Gastrocnemius medialis (tissue), 4 donors: ENCODE data around the gene PEMT. TPM values are rescaled to one million over a fixed set of nuclear protein-coding genes. Genes with fewer than 3 reads are reported as not detected.

Source experiments
- ATAC-seq, 2 donors: fragments of 150-250 bp; one replicate each; pipeline ENCODE4 v1.9.1; 2016
- DNase-seq, 2 donors: peaks; one replicate each; pipeline ENCODE4 v3.0.0-alpha.2; 2019
- H3K27ac ChIP-seq, 4 donors: fragments of 200-600 bp; sonication (generic); 1 replicate in 1 of 4; 2 replicates in 3 of 4; pipeline ENCODE4 v1.5.1; 2016 to 2018; ENCODE audit warnings: mild to moderate bottlenecking in 2 of 4, moderate library complexity in 1 of 4
- H3K27me3 ChIP-seq, 3 donors: fragments of 200-600 bp; sonication (generic) in 2 of 3; 1 replicate in 1 of 3; 2 replicates in 2 of 3; pipeline versions ENCODE4 v1.5.1 to v1.6.0; 2016 to 2019; ENCODE audit warnings: mild to moderate bottlenecking in 1 of 3, moderate library complexity in 1 of 3
- H3K36me3 ChIP-seq, 2 donors: fragments of 200-600 bp; sonication (generic) in 1 of 2; one replicate each; pipeline ENCODE4 v1.5.1; 2017 to 2018
- H3K4me1 ChIP-seq, 2 donors: fragments of 200-600 bp; sonication (generic) in 1 of 2; one replicate each; pipeline ENCODE4 v1.5.1; 2016 to 2017; ENCODE audit warnings: mild to moderate bottlenecking in 2 of 2
- H3K4me3 ChIP-seq, 4 donors: fragments of 200-600 bp; sonication (generic) in 3 of 4; 1 replicate in 1 of 4; 2 replicates in 3 of 4; pipeline ENCODE4 v1.5.1; 2016 to 2019; ENCODE audit warnings: mild to moderate bottlenecking in 2 of 4
- H3K9me3 ChIP-seq, 3 donors: fragments of 200-600 bp; sonication (generic) in 2 of 3; 1 replicate in 1 of 3; 2 replicates in 2 of 3; pipeline ENCODE4 v1.5.1; 2016 to 2019
- POLR2A ChIP-seq, 2 donors: fragments of 450-650 bp; IDR thresholded peaks; one replicate each; pipeline ENCODE4 v1.6.1; 2017; ENCODE audit warnings: antibody characterized with exemption in 2 of 2, mild to moderate bottlenecking in 2 of 2, moderate library complexity in 2 of 2
- in situ Hi-C, 4 donors: fragments of 200-750 bp; cut with MboI; loops; one replicate each; pipeline versions ENCODE4 v1.15.0 to v1.8.0; 2017; ENCODE audit warnings: low sequenced_read_pairs in 4 of 4
- intact Hi-C: fragments of 100-400 bp; cut with DNase I; formaldehyde crosslinking; loops from one replicate; pipeline ENCODE4 v1.15.1; 2023; ENCODE audit warnings: low total_unique reads
- total RNA-seq, 4 donors: library from RNA; depleted of rRNA; stranded (reverse); fragments of >200 nt; gene quantifications; one replicate each; pipeline versions ENCODE4 v1.1.0 to v1.2.3, GENCODE V29; 2016
- TF ChIP-seq, protein P1 (sequence below), 5 experiments: fragments of 450-650 bp in 3 of 5; fragments of 200-600 bp in 2 of 5; sonication (generic) in 2 of 5; IDR thresholded peaks in 4 of 5; conservative IDR thresholded peaks in 1 of 5; 1 replicate in 4 of 5; 2 replicates in 1 of 5; pipeline ENCODE4 v1.5.1; 2016 to 2019; ENCODE audit warnings: antibody characterized with exemption in 5 of 5, mild to moderate bottlenecking in 3 of 5, moderate library complexity in 3 of 5

The PEMT gene
- total RNA-seq, 4 donors from 2014 or later, result 32.8 to 48.2 (median 34.2) TPM

DNA sequence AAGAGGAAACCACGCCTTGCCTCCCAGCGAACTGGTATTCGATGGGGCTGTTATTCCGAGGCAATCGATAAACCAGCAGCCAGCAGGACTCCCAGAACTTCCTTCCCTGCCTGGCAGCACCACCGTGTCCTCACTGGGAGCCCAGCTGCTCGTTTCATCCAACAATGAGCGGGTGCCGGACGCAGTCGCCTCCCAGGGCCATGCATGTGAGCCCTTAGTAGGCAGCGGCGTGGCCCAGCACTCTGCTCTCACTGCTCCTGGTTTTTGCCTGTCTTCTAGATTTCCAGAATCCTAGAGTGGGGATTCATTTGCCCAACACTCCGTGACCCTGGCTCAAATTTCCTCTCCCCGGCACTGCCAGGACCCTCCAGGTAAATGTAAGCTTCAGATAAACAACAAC is 66.2 kb downstream of the PEMT start:
- Histone ChIP-seq H3K27ac (peak overlapping the region; percentile 86 to 97 (median 92)), H3K4me1 (peaks cover 24 to 38% of the 10 kb centered on the region in 2 donors), H3K36me3 (no peaks in the 10 kb centered on the region), H3K4me3 (no peak overlapping the region), H3K27me3 (no peaks in the 10 kb centered on the region), H3K9me3 (no peaks in the 10 kb centered on the region)
- ATAC-seq (no peak), DNase-seq (no peak)
- intact Hi-C loops, result no loop called here
- TF ChIP-seq, protein P1, sequence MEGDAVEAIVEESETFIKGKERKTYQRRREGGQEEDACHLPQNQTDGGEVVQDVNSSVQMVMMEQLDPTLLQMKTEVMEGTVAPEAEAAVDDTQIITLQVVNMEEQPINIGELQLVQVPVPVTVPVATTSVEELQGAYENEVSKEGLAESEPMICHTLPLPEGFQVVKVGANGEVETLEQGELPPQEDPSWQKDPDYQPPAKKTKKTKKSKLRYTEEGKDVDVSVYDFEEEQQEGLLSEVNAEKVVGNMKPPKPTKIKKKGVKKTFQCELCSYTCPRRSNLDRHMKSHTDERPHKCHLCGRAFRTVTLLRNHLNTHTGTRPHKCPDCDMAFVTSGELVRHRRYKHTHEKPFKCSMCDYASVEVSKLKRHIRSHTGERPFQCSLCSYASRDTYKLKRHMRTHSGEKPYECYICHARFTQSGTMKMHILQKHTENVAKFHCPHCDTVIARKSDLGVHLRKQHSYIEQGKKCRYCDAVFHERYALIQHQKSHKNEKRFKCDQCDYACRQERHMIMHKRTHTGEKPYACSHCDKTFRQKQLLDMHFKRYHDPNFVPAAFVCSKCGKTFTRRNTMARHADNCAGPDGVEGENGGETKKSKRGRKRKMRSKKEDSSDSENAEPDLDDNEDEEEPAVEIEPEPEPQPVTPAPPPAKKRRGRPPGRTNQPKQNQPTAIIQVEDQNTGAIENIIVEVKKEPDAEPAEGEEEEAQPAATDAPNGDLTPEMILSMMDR (IDR thresholded peaks at IDR 0.05 in 4 of 5, conservative IDR thresholded peaks at IDR 0.05 in 1 of 5), result no peak
- TF ChIP-seq POLR2A (IDR thresholded peaks at IDR 0.05), result no peak
- in situ Hi-C loops, result no loop called here

DNA sequence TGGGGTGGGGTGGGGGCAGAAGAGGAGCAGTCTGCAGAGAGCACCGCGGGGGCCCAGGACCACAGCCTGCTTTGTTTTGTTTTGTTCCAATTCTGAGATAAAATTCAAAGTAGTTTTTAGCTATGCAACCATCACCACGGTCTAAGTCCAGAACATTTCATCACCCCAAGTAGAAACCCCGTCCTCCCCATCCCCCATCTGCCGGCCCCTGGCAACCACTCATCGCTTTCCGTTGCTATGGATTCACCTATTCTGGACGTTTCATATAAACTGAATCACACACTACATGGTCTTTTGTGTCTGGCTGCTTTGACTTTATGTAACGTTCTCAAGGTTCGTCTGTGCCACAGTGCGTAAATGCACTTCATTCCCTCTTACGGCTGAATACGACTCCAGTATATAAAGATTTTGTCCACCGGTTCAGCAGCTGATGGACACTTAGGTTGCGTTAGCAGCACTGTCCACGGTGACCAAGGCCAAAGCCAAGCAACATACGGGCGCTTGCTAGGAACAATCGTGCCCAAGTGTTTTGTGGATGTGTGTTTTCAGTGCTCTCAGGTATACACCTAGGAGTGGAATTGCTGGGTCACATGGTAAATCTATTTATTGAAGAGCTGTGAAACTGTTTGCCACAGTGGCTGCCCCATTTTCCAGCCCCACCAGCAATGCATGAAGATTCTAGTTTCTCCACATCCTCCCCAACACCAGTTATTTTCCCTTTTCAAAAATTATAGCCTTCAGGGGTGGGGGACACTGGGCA is 67.6 kb downstream of the PEMT start:
- Histone ChIP-seq H3K27me3 (no peaks in the 10 kb centered on the region), H3K4me1 (peaks cover 24 to 35% of the 10 kb centered on the region in 2 donors), H3K9me3 (no peaks in the 10 kb centered on the region), H3K36me3 (no peaks in the 10 kb centered on the region), H3K27ac (peak overlapping the region in 3 of 4 donors; percentile 90 to 97 (median 95)), H3K4me3 (no peak overlapping the region)
- intact Hi-C loops, result no loop called here
- no peak for ATAC-seq
- in situ Hi-C loops, result no loop called here
- no peak for TF ChIP-seq POLR2A (IDR thresholded peaks at IDR 0.05)
- TF ChIP-seq, protein P1 (IDR thresholded peaks at IDR 0.05 in 4 of 5, conservative IDR thresholded peaks at IDR 0.05 in 1 of 5), result no peak
- DNase-seq, result no peak

DNA sequence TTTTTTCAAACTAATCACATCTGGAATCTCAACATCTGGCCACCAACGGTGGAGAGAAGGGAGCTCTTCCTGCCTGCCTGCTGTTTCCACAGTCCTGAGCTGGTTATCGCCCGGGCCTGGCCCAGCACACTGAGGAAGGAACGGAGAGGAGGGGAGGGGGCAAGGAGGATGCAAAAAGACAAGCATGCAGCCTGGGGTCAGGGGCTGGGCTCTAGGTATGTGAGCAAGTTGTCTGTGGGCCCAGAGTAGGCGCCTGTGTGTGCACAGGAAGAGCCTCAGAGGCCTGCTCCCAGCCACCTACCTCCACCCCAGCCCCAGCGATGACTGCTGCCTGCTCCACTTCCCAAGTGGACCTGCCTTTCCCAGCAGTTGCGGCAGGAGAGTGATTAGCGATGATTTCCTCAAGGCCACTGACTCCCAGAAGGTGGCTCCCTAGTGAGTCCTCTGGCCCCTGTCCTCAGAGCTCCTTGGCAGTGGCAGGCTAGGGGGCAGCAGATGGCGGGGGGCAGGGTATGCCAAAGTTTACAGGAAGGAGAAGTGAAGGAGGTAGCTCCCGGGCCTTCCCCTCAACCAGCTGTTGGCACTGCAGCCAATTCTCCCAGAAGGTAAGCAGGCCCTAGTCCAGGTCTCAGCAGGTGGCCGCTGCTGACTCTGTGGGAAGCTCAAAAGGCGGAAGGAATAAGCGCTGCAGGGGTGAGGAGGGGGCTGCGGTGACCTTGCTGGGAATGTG is 68.3 kb downstream of the PEMT start:
- Histone ChIP-seq H3K4me1 (peaks cover 22 to 27% of the 10 kb centered on the region in 2 donors), H3K4me3 (no peak overlapping the region), H3K36me3 (no peaks in the 10 kb centered on the region), H3K27ac (peak overlapping the region in 2 of 4 donors; percentile 95 to 97), H3K9me3 (no peaks in the 10 kb centered on the region), H3K27me3 (no peaks in the 10 kb centered on the region)
- TF ChIP-seq, protein P1 (IDR thresholded peaks at IDR 0.05 in 4 of 5, conservative IDR thresholded peaks at IDR 0.05 in 1 of 5), result no peak
- TF ChIP-seq POLR2A (IDR thresholded peaks at IDR 0.05), result no peak
- intact Hi-C loops, result no loop called here
- ATAC-seq (no peak), DNase-seq (no peak)
- in situ Hi-C loops, result no loop called here

DNA sequence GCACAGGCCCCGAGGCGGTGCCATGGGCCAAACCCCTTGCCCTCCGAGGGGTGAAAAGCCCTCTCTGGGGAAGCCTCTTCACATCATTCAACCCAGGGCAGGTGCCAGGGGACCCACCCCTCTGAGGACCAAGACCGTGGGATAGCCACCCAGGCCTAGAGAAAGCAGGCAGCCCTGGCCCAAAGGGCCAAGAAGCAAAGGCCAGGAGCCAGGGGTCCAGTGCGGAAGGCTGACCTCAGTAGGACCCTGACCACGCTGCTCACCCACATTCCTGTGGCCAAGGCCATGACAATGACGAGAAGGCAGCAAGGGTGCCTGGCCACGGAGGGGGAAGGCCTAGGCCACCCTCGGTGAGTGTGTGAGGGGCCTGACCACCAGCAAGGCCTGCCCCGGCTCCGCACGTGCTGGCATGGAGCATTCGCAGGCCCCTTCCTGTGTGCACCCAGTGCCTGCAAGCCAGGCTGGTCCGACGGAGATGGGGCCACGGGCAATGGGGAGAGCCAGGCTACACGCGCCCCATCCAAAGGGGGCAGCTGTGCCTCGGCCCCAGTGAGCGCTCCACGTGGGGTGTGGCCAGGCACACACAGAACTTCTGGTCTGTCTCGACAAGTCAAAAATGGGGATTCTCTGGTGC is 70.8 kb downstream of the PEMT start:
- ATAC-seq (no peak), DNase-seq (no peak)
- TF ChIP-seq, protein P1 (IDR thresholded peaks at IDR 0.05 in 4 of 5, conservative IDR thresholded peaks at IDR 0.05 in 1 of 5), result no peak
- no peak for TF ChIP-seq POLR2A (IDR thresholded peaks at IDR 0.05)
- Histone ChIP-seq H3K4me3 (no peak overlapping the region), H3K27me3 (no peaks in the 10 kb centered on the region), H3K4me1 (peaks cover 3 to 8% of the 10 kb centered on the region in 2 donors), H3K9me3 (no peaks in the 10 kb centered on the region), H3K36me3 (no peaks in the 10 kb centered on the region), H3K27ac (no peak overlapping the region)
- in situ Hi-C loops (no loop called here), intact Hi-C loops (no loop called here)
